HCT116 (cell line): Measurements from ENCODE around the gene GALK2. TPM values are rescaled to one million over a fixed set of nuclear protein-coding genes. Genes with fewer than 3 reads are reported as not detected.

Source experiments
- ATAC-seq: fragments of 200-7000 bp; cut with Tn5 transposase; 2 replicates; pipeline ENCODE4 v1.9.1; 2020; ENCODE audit warnings: mild to moderate bottlenecking, moderate library complexity
- BruUV-seq: library from RNA; stranded (reverse); fragments of 400-500 nt; replicated peaks from 2 replicates; lab custom pipeline; 2021; lab: Mats Ljungman, UMichigan
- CTCF ChIA-PET: fragments of 300-600 bp; sonication (Branson Sonifier 250); formaldehyde crosslinking; loops from one replicate; lab custom pipeline; 2021; ENCODE audit warnings: antibody characterized with exemption; lab: Charles Lee
- POLR2A ChIA-PET: fragments of 300-600, 350-600 bp; sonication (Branson Sonifier 250); formaldehyde crosslinking; loops from one replicate; lab custom pipeline; 2021; ENCODE audit warnings: antibody characterized with exemption; lab: Charles Lee
- RAD21 ChIA-PET, 2 experiments: fragments of 300-600 bp; sonication (Branson Sonifier 250); formaldehyde crosslinking; loops; one replicate each; lab custom pipeline; 2023; ENCODE audit warnings: low total read pairs in 2 of 2; ENCODE audit not compliant: uncharacterized antibody in 2 of 2, unreplicated experiment in 2 of 2, low non-redundant PET in 1 of 2; lab: Charles Lee
- DNase-seq: peaks from one replicate; pipeline ENCODE4 v3.0.0-alpha.2; 2010; ENCODE audit warnings: low read depth, low spot score
- H2AFZ ChIP-seq: fragments of 200-600 bp; shearing (Covaris generic), sonication (generic); 2 replicates; pipeline ENCODE4 v1.6.1; 2017; ENCODE audit warnings: low read depth, mixed run types, mixed read lengths, antibody characterized with exemption, low read length; ENCODE audit not compliant: poor library complexity, severe bottlenecking
- H3K27ac ChIP-seq: 2 replicates; pipeline ENCODE4 v1.5.1; 2012; ENCODE audit warnings: low read depth, low read length
- H3K27me3 ChIP-seq: fragments of 200-600 bp; sonication (generic); 2 replicates; pipeline ENCODE4 v1.6.1; 2016; ENCODE audit warnings: mixed run types, low read length, mixed read lengths; ENCODE audit not compliant: insufficient read depth
- H3K36me3 ChIP-seq, 2 experiments: fragments of 200-500 bp in 1 of 2; fragments of 200-600 bp in 1 of 2; sonication (Bioruptor generic) in 1 of 2; sonication (generic) in 1 of 2; 2 replicates each; pipeline versions ENCODE4 v1.5.1 to v1.6.1; 2014 to 2016; ENCODE audit warnings: low read length in 2 of 2, inconsistent platforms in 1 of 2, mixed read lengths in 1 of 2, mixed run types in 1 of 2; ENCODE audit not compliant: insufficient read depth in 2 of 2, control insufficient read depth in 1 of 2
- H3K4me1 ChIP-seq, 2 experiments: fragments of 200-600 bp in 1 of 2; sonication (generic) in 1 of 2; 2 replicates each; pipeline versions ENCODE4 v1.5.1 to v1.6.1; 2012 to 2017; ENCODE audit warnings: low read length in 2 of 2, inconsistent platforms in 1 of 2, mild to moderate bottlenecking in 1 of 2, mixed read lengths in 1 of 2, mixed run types in 1 of 2, moderate library complexity in 1 of 2; ENCODE audit not compliant: insufficient read depth in 2 of 2, control insufficient read depth in 1 of 2
- H3K4me2 ChIP-seq: fragments of 200-600 bp; sonication (generic); 2 replicates; pipeline ENCODE4 v1.6.1; 2017; ENCODE audit warnings: mixed run types, low read length, mixed read lengths
- H3K4me3 ChIP-seq, 2 experiments: fragments of 200-600 bp in 1 of 2; sonication (generic) in 1 of 2; replicated peaks in 1 of 2; 2 replicates each; pipeline ENCODE4 v1.5.1; 2011 to 2016; ENCODE audit warnings: low read length in 2 of 2, control low read depth in 1 of 2, low read depth in 1 of 2, mild to moderate bottlenecking in 1 of 2, mixed read lengths in 1 of 2, mixed run types in 1 of 2
- H3K79me2 ChIP-seq: fragments of 200-600 bp; sonication (generic); 2 replicates; pipeline ENCODE4 v1.6.1; 2017; ENCODE audit warnings: mild to moderate bottlenecking, mixed run types, low read length, moderate library complexity, mixed read lengths; ENCODE audit not compliant: insufficient read depth
- H3K9ac ChIP-seq: fragments of 200-600 bp; sonication (generic); 2 replicates; pipeline ENCODE4 v1.6.1; 2016; ENCODE audit warnings: low read length, mixed read lengths
- H3K9me2 ChIP-seq: fragments of 200-600 bp; sonication (generic), shearing (Covaris generic); 2 replicates; pipeline ENCODE4 v1.6.1; 2017; ENCODE audit warnings: mixed run types, mild to moderate bottlenecking, moderate library complexity; ENCODE audit not compliant: insufficient read depth
- H3K9me3 ChIP-seq, 2 experiments: fragments of 200-500 bp in 1 of 2; fragments of 200-600 bp in 1 of 2; sonication (Bioruptor generic) in 1 of 2; sonication (generic) in 1 of 2; 2 replicates each; pipeline ENCODE4 v1.6.1; 2014 to 2017; ENCODE audit warnings: low read length in 2 of 2, mixed read lengths in 2 of 2, inconsistent platforms in 1 of 2, low read depth in 1 of 2, mild to moderate bottlenecking in 1 of 2, mixed run types in 1 of 2, moderate library complexity in 1 of 2; ENCODE audit not compliant: control insufficient read depth in 1 of 2, insufficient read depth in 1 of 2
- H4K20me1 ChIP-seq: fragments of 200-600 bp; sonication (generic), shearing (Covaris generic); 2 replicates; pipeline ENCODE4 v1.6.1; 2017; ENCODE audit warnings: mixed run types, mild to moderate bottlenecking, moderate library complexity; ENCODE audit not compliant: insufficient read depth
- CEBPB ChIP-seq: IDR thresholded peaks from 2 replicates; pipeline ENCODE4 v1.6.1; 2012; ENCODE audit warnings: low read depth
- EGR1 ChIP-seq: IDR thresholded peaks from 2 replicates; pipeline ENCODE4 v1.6.1; 2012; ENCODE audit warnings: low read depth
- ELF1 ChIP-seq: IDR thresholded peaks from 2 replicates; pipeline ENCODE4 v1.6.1; 2012; ENCODE audit warnings: low read depth, borderline replicate concordance
- EZH2 ChIP-seq: fragments of 200-600 bp; sonication (generic); IDR thresholded peaks from 2 replicates; pipeline ENCODE4 v1.6.1; 2017; ENCODE audit warnings: antibody characterized with exemption, mixed run types
- EZH2phosphoT487 ChIP-seq: fragments of 200-600 bp; IDR thresholded peaks from 2 replicates; pipeline ENCODE4 v1.6.1; 2018; ENCODE audit warnings: antibody characterized with exemption, borderline replicate concordance
- FOSL1 ChIP-seq: IDR thresholded peaks from 2 replicates; pipeline ENCODE4 v1.6.1; 2012; ENCODE audit warnings: low read depth
- JUND ChIP-seq: IDR thresholded peaks from 2 replicates; pipeline ENCODE4 v1.6.1; 2012
- POLR2A ChIP-seq: IDR thresholded peaks from 2 replicates; pipeline ENCODE4 v1.7.0; 2011; ENCODE audit warnings: borderline replicate concordance; ENCODE audit not compliant: insufficient read depth, insufficient read length; ENCODE audit errors: extremely low read depth
- POLR2AphosphoS5 ChIP-seq: IDR thresholded peaks from 2 replicates; pipeline ENCODE4 v1.6.1; 2011; ENCODE audit warnings: mild to moderate bottlenecking, low read depth, low read length, moderate library complexity
- RAD21 ChIP-seq: IDR thresholded peaks from 2 replicates; pipeline ENCODE4 v1.6.1; 2012; ENCODE audit warnings: low read depth, mild to moderate bottlenecking
- SIN3A ChIP-seq: IDR thresholded peaks from 2 replicates; pipeline ENCODE4 v1.6.1; 2012; ENCODE audit warnings: low read depth
- SP1 ChIP-seq: IDR thresholded peaks from 2 replicates; pipeline ENCODE4 v1.6.1; 2012; ENCODE audit warnings: low read depth
- SRF ChIP-seq: IDR thresholded peaks from 2 replicates; pipeline ENCODE4 v1.6.1; 2012; ENCODE audit warnings: low read depth
- TCF7L2 ChIP-seq: IDR thresholded peaks from 2 replicates; pipeline ENCODE4 v1.7.0; 2011; ENCODE audit warnings: borderline replicate concordance, inconsistent platforms; ENCODE audit not compliant: insufficient read depth, insufficient read length; ENCODE audit errors: extremely low read depth
- ZNF274 ChIP-seq: fragments of 200-500 bp; sonication (Bioruptor generic); IDR thresholded peaks from 2 replicates; pipeline ENCODE4 v1.6.1; 2014; ENCODE audit warnings: mild to moderate bottlenecking, low read depth, low read length, inconsistent platforms
- intact Hi-C: fragments of 100-400 bp; cut with micrococcal nuclease; formaldehyde crosslinking; loops from 2 replicates; pipeline ENCODE4 v1.10.0; 2022
- total RNA-seq: library from RNA; stranded (reverse); gene quantifications from one replicate; pipeline ENCODE4 v1.2.1, GENCODE V29; 2021; ENCODE audit not compliant: unreplicated experiment
- TF ChIP-seq, protein P1 (sequence below): IDR thresholded peaks from 2 replicates; pipeline ENCODE4 v1.6.1; 2011; ENCODE audit warnings: mild to moderate bottlenecking, low read length, moderate library complexity; ENCODE audit not compliant: insufficient replicate concordance; ENCODE audit errors: extremely low read depth
- TF ChIP-seq, protein P2 (sequence below): IDR thresholded peaks from 2 replicates; pipeline ENCODE4 v1.6.1; 2012
- TF ChIP-seq, protein P3 (sequence below), 3 experiments: fragments of 200-600 bp in 1 of 3; sonication (generic) in 1 of 3; IDR thresholded peaks in 2 of 3; conservative IDR thresholded peaks in 1 of 3; 2 replicates each; pipeline ENCODE4 v1.5.1; 2012 to 2017; ENCODE audit warnings: low read depth in 2 of 3, low read length in 2 of 3, antibody characterized with exemption in 1 of 3, borderline replicate concordance in 1 of 3, control low read depth in 1 of 3, mild to moderate bottlenecking in 1 of 3, mixed read lengths in 1 of 3, mixed run types in 1 of 3, moderate library complexity in 1 of 3; ENCODE audit not compliant: insufficient read depth in 1 of 3

GALK2 gene
- total RNA-seq, 1 experiment from 2014 or later, result 18.7 TPM

DNA sequence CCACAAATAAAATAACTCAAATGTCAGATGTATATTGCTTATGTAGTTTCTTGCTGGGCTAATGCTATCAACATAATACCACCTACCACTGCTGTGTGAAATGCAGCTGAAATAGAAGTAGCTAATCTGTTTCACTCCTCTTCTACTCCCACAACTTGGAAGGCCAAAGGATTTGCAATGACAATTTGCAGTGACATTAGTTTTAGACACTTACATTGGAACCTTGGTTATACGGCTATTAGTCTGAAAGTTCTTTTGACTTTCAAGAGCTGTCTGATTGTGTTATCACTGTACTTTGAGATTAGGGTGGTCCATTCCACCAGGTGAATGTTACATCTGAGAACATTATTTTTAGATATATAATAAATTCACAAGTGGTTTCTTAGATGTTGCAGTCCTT, 48.1 kb upstream of the GALK2 start:
- 0 out of 4 replicates have a peak, but pooled peaks cover 0 to under 1% of the 10 kb centered on the region in 2 experiments for H3K36me3 ChIP-seq
- no peaks in the 10 kb centered on the region for H3K4me1 ChIP-seq
- no TSS peak for BruUV-seq
- ChIA-PET RAD21 (no interaction called here), POLR2A (no interaction called here), CTCF (interaction anchor here (1.1 kb wide), 1 partner anchor 24 kb away, joined by 3 read pairs; no protein-coding TSS in a partner anchor)
- H3K4me3 ChIP-seq, result no peak overlapping the region
- H3K4me2 ChIP-seq, result no peak overlapping the region
- H3K9ac ChIP-seq, result no peak overlapping the region
- no peak overlapping the region for H3K27ac ChIP-seq
- no peak for DNase-seq
- TF ChIP-seq, protein P1, sequence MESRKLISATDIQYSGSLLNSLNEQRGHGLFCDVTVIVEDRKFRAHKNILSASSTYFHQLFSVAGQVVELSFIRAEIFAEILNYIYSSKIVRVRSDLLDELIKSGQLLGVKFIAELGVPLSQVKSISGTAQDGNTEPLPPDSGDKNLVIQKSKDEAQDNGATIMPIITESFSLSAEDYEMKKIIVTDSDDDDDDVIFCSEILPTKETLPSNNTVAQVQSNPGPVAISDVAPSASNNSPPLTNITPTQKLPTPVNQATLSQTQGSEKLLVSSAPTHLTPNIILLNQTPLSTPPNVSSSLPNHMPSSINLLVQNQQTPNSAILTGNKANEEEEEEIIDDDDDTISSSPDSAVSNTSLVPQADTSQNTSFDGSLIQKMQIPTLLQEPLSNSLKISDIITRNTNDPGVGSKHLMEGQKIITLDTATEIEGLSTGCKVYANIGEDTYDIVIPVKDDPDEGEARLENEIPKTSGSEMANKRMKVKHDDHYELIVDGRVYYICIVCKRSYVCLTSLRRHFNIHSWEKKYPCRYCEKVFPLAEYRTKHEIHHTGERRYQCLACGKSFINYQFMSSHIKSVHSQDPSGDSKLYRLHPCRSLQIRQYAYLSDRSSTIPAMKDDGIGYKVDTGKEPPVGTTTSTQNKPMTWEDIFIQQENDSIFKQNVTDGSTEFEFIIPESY, result no peak
- TF ChIP-seq, protein P2, sequence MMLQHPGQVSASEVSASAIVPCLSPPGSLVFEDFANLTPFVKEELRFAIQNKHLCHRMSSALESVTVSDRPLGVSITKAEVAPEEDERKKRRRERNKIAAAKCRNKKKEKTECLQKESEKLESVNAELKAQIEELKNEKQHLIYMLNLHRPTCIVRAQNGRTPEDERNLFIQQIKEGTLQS, result no peak
- TF ChIP-seq EZH2phosphoT487 (no peak), JUND (no peak), SIN3A (no peak), FOSL1 (no peak), POLR2A (no peak), SP1 (no peak), SRF (no peak), RAD21 (no peak), CEBPB (no peak), ZNF274 (no peak), POLR2AphosphoS5 (no peak), EGR1 (no peak), ELF1 (no peak), EZH2 (no peak), TCF7L2 (no peak)
- TF ChIP-seq, protein P3, sequence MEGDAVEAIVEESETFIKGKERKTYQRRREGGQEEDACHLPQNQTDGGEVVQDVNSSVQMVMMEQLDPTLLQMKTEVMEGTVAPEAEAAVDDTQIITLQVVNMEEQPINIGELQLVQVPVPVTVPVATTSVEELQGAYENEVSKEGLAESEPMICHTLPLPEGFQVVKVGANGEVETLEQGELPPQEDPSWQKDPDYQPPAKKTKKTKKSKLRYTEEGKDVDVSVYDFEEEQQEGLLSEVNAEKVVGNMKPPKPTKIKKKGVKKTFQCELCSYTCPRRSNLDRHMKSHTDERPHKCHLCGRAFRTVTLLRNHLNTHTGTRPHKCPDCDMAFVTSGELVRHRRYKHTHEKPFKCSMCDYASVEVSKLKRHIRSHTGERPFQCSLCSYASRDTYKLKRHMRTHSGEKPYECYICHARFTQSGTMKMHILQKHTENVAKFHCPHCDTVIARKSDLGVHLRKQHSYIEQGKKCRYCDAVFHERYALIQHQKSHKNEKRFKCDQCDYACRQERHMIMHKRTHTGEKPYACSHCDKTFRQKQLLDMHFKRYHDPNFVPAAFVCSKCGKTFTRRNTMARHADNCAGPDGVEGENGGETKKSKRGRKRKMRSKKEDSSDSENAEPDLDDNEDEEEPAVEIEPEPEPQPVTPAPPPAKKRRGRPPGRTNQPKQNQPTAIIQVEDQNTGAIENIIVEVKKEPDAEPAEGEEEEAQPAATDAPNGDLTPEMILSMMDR (IDR thresholded peaks at IDR 0.05 in 2 of 3, conservative IDR thresholded peaks at IDR 0.05 in 1 of 3; ENCODE audit: borderline replicate concordance in 1 of 3, insufficient read depth in 1 of 3, low read depth in 2 of 3, low read length in 2 of 3), result no peak
- intact Hi-C loops, result no loop called here
- H3K9me2 ChIP-seq, result no peaks in the 10 kb centered on the region
- H2AFZ ChIP-seq, result no peak overlapping the region
- no peaks in the 10 kb centered on the region for H3K9me3 ChIP-seq
- H4K20me1 ChIP-seq, result no peaks in the 10 kb centered on the region
- H3K27me3 ChIP-seq, result no peaks in the 10 kb centered on the region
- ATAC-seq, result no peak
- H3K79me2 ChIP-seq, result no peaks in the 10 kb centered on the region
